Measurements from ENCODE around the gene LIN28A. TPM values are rescaled to one million over a fixed set of nuclear protein-coding genes. Genes with fewer than 3 reads are reported as not detected.

LIN28A gene
- total RNA-seq, 3 donors from 2014 or later = 0.37 to 0.57 (median 0.46) TPM

DNA sequence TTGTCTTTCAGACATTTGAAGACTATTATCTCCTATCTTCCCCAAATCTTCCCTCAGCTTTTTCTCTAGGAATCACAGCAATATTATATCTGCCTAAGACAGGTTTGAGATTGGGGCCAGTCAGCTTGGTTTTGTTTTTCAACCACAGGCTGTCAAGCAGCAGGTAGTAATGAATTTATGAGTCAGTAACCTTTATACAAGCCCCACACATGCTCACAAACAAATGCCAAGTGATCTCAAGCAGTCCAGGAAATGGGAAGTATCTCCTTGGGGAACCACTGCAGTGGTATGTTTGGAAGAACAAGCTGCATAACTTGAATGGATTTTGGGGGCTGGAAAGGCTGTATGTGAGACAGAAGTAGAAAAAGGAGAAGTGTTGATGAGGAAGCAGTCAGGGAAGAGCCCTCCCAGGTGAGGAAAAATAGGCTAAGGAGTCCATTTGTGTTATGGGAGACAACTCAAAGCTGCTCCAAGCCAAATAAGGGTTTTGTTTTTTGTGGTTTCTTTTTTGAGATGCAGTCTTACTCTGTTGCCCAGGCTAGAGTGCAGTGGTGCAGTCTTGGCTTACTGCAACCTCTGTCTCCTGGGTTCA is 23.6 kb downstream of the LIN28A start:
- Mint-ChIP-seq H3K4me3 (no peak overlapping the region), H3K36me3 (ENCODE audit: insufficient read depth) (peaks cover 16% of the 10 kb centered on the region), H3K27me3 (ENCODE audit: low read depth) (no peaks in the 10 kb centered on the region), H3K9me3 (no peaks in the 10 kb centered on the region), H3K4me1 (ENCODE audit: low read depth) (peaks cover 19% of the 10 kb centered on the region)
- DNase-seq (no peak), ATAC-seq (no peak)

DNA sequence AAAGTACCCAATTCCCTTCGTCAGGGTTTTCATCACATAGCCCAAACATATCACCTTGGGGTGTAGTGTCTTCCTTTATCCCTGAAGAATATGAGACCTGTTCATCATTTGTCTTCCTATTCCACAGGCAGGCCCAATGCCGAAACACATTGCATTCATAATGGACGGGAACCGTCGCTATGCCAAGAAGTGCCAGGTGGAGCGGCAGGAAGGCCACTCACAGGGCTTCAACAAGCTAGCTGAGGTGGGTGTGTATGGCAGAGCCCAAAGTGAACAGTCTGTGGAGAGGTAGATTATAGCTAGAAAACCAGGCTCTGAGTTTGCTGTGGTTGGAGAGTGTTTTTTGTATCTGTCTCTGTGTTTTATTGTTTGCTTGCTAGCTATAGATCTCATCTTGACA is 27.4 kb downstream of the LIN28A start:
- DNase-seq = no peak
- H3K9me3 Mint-ChIP-seq = no peaks in the 10 kb centered on the region
- H3K4me3 Mint-ChIP-seq = no peak overlapping the region
- no peak for ATAC-seq
- peaks cover 7% of the 10 kb centered on the region for H3K4me1 Mint-ChIP-seq (ENCODE audit: low read depth)
- peaks cover 28% of the 10 kb centered on the region for H3K36me3 Mint-ChIP-seq (ENCODE audit: insufficient read depth)
- H3K27me3 Mint-ChIP-seq (ENCODE audit: low read depth) = no peaks in the 10 kb centered on the region

GRCh38 chr1:26440259-26440658 is 29.6 kb downstream of the LIN28A start:
- no peak for DNase-seq
- H3K36me3 Mint-ChIP-seq (ENCODE audit: insufficient read depth) = peaks cover 37% of the 10 kb centered on the region
- H3K27me3 Mint-ChIP-seq (ENCODE audit: low read depth) = no peaks in the 10 kb centered on the region
- H3K4me3 Mint-ChIP-seq = no peak overlapping the region
- no peak for ATAC-seq
- H3K9me3 Mint-ChIP-seq = no peaks in the 10 kb centered on the region
- no peaks in the 10 kb centered on the region for H3K4me1 Mint-ChIP-seq (ENCODE audit: low read depth)

DNA sequence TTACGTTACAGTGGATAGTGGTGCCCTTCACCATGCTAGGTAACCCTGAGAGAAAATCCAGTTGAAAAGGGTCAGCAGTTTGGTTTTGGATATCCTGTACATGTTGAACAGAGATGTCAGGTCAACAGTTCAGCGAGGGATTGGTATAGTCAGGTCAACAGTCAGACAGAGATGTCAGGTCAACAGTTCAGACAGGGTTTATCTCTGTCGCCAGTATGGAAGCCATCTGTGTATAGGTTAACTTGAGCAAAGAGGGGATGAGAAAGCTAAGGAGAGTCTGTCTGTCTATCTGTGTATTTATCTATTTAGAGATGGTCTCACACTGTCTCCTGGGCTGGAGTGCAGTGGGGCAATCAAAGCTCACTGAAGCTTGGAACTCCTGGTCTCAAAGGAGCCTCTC is 39.3 kb downstream of the LIN28A start:
- peaks cover 30% of the 10 kb centered on the region for H3K36me3 Mint-ChIP-seq (ENCODE audit: insufficient read depth)
- H3K4me3 Mint-ChIP-seq = no peak overlapping the region
- DNase-seq = no peak
- no peaks in the 10 kb centered on the region for H3K9me3 Mint-ChIP-seq
- no peaks in the 10 kb centered on the region for H3K4me1 Mint-ChIP-seq (ENCODE audit: low read depth)
- no peak for ATAC-seq
- no peaks in the 10 kb centered on the region for H3K27me3 Mint-ChIP-seq (ENCODE audit: low read depth)

GRCh38 chr1:26450908-26451307 is 40.3 kb downstream of the LIN28A start:
- no peaks in the 10 kb centered on the region for H3K4me1 Mint-ChIP-seq (ENCODE audit: low read depth)
- no peak for ATAC-seq
- H3K4me3 Mint-ChIP-seq = no peak overlapping the region
- DNase-seq = no peak
- no peaks in the 10 kb centered on the region for H3K27me3 Mint-ChIP-seq (ENCODE audit: low read depth)
- peaks cover 30% of the 10 kb centered on the region for H3K36me3 Mint-ChIP-seq (ENCODE audit: insufficient read depth)
- H3K9me3 Mint-ChIP-seq = no peaks in the 10 kb centered on the region

DNA sequence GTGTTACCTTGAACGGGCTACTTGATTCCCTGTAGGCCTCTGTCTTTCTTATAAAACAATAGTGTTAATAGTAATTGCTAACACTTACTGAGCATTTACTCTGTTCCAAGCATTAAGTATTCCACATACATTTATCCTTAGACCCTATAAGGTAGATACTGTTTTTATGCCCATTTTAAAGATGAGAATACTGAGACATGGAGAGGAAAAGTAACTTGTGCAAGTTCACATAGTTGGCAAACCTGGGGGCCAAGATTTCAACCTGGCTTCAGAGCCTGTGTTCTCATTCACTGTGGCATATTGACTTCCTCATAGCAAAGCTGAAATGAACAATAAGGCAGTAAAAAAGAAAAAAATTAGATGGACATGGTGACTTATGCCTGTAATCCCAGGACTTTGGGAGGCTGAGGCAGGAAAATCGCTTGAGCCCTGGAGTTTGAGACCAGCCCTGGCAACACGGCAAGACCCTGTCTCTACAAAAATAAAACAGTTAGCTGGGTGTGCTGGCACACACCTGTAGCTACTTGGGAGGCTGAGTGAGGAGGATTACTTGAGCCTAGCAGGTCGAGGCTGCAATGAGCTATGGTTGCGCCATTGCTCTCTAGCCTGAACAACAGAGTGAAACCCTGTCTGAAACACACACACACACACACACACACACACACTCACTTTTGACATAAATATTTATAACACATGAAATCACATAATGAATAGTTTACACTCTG is 42.0 kb downstream of the LIN28A start:
- Mint-ChIP-seq H3K27me3 (ENCODE audit: low read depth) (no peaks in the 10 kb centered on the region), H3K36me3 (ENCODE audit: insufficient read depth) (peaks cover 24% of the 10 kb centered on the region), H3K4me3 (no peak overlapping the region), H3K9me3 (no peaks in the 10 kb centered on the region), H3K4me1 (ENCODE audit: low read depth) (no peaks in the 10 kb centered on the region)
- ATAC-seq = no peak
- no peak for DNase-seq

GRCh38 chr1:26459148-26459547 is 48.5 kb downstream of the LIN28A start:
- Mint-ChIP-seq H3K27me3 (ENCODE audit: low read depth) (no peaks in the 10 kb centered on the region), H3K4me3 (no peak overlapping the region), H3K9me3 (no peaks in the 10 kb centered on the region), H3K36me3 (ENCODE audit: insufficient read depth) (peaks cover 29% of the 10 kb centered on the region), H3K4me1 (ENCODE audit: low read depth) (no peaks in the 10 kb centered on the region)
- ATAC-seq (no peak), DNase-seq (no peak)

- H3K27me3 Mint-ChIP-seq (ENCODE audit: low read depth) = no peaks in the 10 kb centered on the region
- ATAC-seq (no peak), DNase-seq (no peak)
- no peaks in the 10 kb centered on the region for H3K9me3 Mint-ChIP-seq
- H3K4me3 Mint-ChIP-seq = no peak overlapping the region
- H3K4me1 Mint-ChIP-seq (ENCODE audit: low read depth) = no peaks in the 10 kb centered on the region
- peaks cover 30% of the 10 kb centered on the region for H3K36me3 Mint-ChIP-seq (ENCODE audit: insufficient read depth)
These were observed 49.0 kb downstream of the LIN28A start for GRCh38 chr1:26459573-26460031.

GRCh38 chr1:26468911-26469310 is 58.3 kb downstream of the LIN28A start:
- Mint-ChIP-seq H3K4me3 (no peak overlapping the region), H3K36me3 (ENCODE audit: insufficient read depth) (peaks cover 37% of the 10 kb centered on the region), H3K9me3 (no peaks in the 10 kb centered on the region), H3K27me3 (ENCODE audit: low read depth) (no peaks in the 10 kb centered on the region), H3K4me1 (ENCODE audit: low read depth) (peaks cover 27% of the 10 kb centered on the region)
- no peak for ATAC-seq
- no peak for DNase-seq

DNA sequence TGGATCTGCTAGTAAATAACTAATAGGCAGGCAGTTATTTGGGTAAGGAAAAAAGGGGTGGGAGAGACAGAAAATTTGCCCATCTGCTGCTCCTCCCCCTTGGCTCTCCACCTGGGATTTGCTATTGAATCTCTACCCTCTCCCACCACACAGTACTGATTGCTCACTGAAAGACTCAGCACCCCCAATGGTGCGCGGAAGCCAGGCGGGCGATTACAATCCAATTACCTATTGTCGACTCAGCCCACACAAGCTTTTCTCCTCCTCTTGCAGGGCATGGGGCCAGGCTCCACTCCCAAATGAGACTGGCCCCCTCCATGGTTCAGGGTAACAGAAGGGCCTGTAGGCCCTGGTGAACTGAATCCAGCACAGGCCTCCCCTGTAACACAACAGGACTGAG is 58.9 kb downstream of the LIN28A start:
- H3K4me3 Mint-ChIP-seq = no peak overlapping the region
- no peaks in the 10 kb centered on the region for H3K9me3 Mint-ChIP-seq
- DNase-seq (no peak), ATAC-seq (no peak)
- peaks cover 34% of the 10 kb centered on the region for H3K4me1 Mint-ChIP-seq (ENCODE audit: low read depth)
- H3K36me3 Mint-ChIP-seq (ENCODE audit: insufficient read depth) = peaks cover 41% of the 10 kb centered on the region
- H3K27me3 Mint-ChIP-seq (ENCODE audit: low read depth) = no peaks in the 10 kb centered on the region

DNA sequence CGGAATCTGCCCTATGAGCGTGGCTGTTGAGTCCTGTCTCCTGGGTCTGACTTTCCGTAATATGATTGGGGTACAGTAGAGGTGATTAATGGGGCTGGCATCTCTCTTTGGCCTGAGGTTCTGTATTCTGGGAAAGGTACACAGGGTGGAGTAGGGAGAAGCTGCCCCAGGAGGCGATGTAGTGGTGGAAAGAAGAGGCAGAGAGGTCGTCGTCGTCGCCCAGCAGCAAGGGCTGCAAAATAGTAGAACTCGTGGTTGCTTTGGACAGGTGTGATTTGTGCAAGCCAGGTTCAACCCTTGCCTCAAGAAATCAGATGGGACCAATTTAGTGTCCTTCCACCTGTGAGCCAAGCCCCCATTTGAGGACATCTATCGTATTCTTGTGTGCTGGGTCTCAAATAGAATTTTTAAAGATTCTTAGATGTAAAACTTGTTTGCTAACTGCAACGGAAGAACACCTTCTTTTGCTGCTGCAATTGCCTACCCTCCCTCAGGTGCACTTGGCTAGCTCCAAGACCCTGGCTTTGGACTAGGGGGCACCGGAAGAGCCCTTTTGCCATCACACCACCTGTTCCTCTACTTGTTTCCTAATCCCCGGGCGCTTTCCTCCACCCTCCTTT is 60.4 kb downstream of the LIN28A start:
- Mint-ChIP-seq H3K4me3 (peak overlapping the region; percentile 93), H3K27me3 (ENCODE audit: low read depth) (no peaks in the 10 kb centered on the region), H3K36me3 (ENCODE audit: insufficient read depth) (peaks cover 35% of the 10 kb centered on the region), H3K4me1 (ENCODE audit: low read depth) (peaks cover 41% of the 10 kb centered on the region), H3K9me3 (no peaks in the 10 kb centered on the region)
- ATAC-seq (no peak), DNase-seq (no peak)

DNA sequence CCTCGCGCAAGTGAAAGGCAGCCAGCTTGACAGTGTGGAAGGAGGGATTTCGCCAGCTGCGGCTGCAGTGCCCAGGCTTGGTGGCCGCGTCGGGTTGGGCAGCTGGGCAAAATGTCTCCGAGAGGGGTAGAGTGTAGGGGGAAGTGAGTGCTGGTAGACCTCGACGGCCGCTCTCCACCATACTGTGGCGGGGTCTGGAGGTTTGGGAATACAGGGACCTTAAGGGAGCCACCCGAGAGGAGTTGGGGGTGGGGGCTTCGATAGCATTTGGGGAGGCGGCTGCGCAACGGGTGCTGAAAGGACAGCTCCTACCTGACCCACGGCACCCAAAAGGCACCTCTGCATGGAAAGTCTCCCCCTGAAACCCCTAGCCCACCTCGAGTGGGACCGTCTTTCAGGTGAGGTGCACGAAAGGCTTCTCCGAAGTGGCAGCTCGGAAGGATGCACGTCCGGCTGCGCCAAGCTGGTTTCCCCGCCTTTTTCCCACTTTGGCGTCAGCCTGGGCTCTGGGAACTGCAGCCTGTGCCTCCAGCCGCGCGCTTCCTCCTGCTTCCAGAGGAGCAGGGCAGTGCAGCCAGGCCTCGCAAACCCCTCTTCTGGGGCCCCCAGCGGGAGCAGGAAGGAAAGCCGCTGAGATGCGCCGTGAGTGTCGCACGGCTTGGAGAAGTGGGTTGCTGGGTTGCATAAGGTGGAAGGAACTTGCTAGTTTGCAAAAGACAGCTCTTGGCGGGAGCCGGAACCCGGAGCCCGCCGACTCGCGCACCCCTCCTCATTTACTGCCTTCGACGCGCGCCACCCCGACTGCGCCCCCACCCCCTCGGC is 61.1 kb downstream of the LIN28A start:
- Mint-ChIP-seq H3K9me3 (no peaks in the 10 kb centered on the region), H3K36me3 (ENCODE audit: insufficient read depth) (peaks cover 40% of the 10 kb centered on the region), H3K4me3 (peak overlapping the region; percentile 93), H3K4me1 (ENCODE audit: low read depth) (peaks cover 48% of the 10 kb centered on the region), H3K27me3 (ENCODE audit: low read depth) (no peaks in the 10 kb centered on the region)
- ATAC-seq = peak; percentile 20 to 22
- peak; percentile 23 for DNase-seq

- peaks cover 50% of the 10 kb centered on the region for H3K4me1 Mint-ChIP-seq (ENCODE audit: low read depth)
- no peaks in the 10 kb centered on the region for H3K9me3 Mint-ChIP-seq
- H3K4me3 Mint-ChIP-seq = peak within 1 kb of the TSS; percentile 93
- ATAC-seq = peak; percentile 74
- no peaks in the 10 kb centered on the region for H3K27me3 Mint-ChIP-seq (ENCODE audit: low read depth)
- H3K36me3 Mint-ChIP-seq (ENCODE audit: insufficient read depth) = peaks cover 36% of the 10 kb centered on the region
- DNase-seq = peak; percentile 88
These were observed 61.8 kb downstream of the LIN28A start, which contains the start of gene HMGN2 for GRCh38 chr1:26472320-26472900. HMGN2 (plus strand) TSS chr1:26472440; CDS start chr1:26472613, 173 bp downstream.
